Vagina (tissue), 2 donors: Measurements from ENCODE around the gene CHST9. TPM values are rescaled to one million over a fixed set of nuclear protein-coding genes. Genes with fewer than 3 reads are reported as not detected.
A peak's percentile ranks its signal among the peaks of the same experiment; 100 is the strongest.

Source experiments
- DNase-seq, 2 donors: peaks; one replicate each; pipeline ENCODE4 v3.0.0-alpha.2; 2017; ENCODE audit errors: extremely low spot score in 2 of 2
- H3K27ac ChIP-seq: fragments of 200-600 bp; sonication (generic); one replicate; pipeline ENCODE4 v1.5.1; 2019
- H3K27me3 ChIP-seq: fragments of 200-600 bp; sonication (generic); one replicate; pipeline ENCODE4 v1.5.1; 2019
- H3K36me3 ChIP-seq, 2 donors: fragments of 200-600 bp; sonication (generic); one replicate each; pipeline ENCODE4 v1.5.1; 2017 to 2019
- H3K4me1 ChIP-seq: fragments of 200-600 bp; sonication (generic); one replicate; pipeline ENCODE4 v1.5.1; 2019
- H3K4me3 ChIP-seq, 2 donors: fragments of 200-600 bp; sonication (generic); 1 replicate in 1 of 2; 2 replicates in 1 of 2; pipeline ENCODE4 v1.5.1; 2016 to 2019
- H3K9me3 ChIP-seq: fragments of 200-600 bp; sonication (generic); one replicate; pipeline ENCODE4 v1.5.1; 2019
- POLR2A ChIP-seq, 2 donors: fragments of 450-650 bp; IDR thresholded peaks; one replicate each; pipeline ENCODE4 v1.6.1; 2017; ENCODE audit warnings: antibody characterized with exemption in 2 of 2, mild to moderate bottlenecking in 2 of 2, moderate library complexity in 2 of 2
- POLR2AphosphoS5 ChIP-seq, 2 donors: sonication (generic); formaldehyde crosslinking; IDR thresholded peaks; one replicate each; pipeline ENCODE4 v1.9.0; 2017; ENCODE audit warnings: antibody characterized with exemption in 2 of 2, mild to moderate bottlenecking in 2 of 2, low read depth in 1 of 2; ENCODE audit not compliant: insufficient read depth in 1 of 2
- intact Hi-C: fragments of 100-400 bp; cut with DNase I; formaldehyde crosslinking; loops from one replicate; pipeline ENCODE4 v1.15.1; 2023
- total RNA-seq: library from RNA; depleted of rRNA; stranded (reverse); fragments of >200 nt; gene quantifications from one replicate; pipeline ENCODE4 v1.2.3, GENCODE V29; 2016
- TF ChIP-seq, protein P1 (sequence below), 3 experiments: fragments of 450-650 bp in 2 of 3; fragments of 200-600 bp in 1 of 3; sonication (generic) in 1 of 3; IDR thresholded peaks; one replicate each; pipeline ENCODE4 v1.5.1; 2017 to 2019; ENCODE audit warnings: antibody characterized with exemption in 3 of 3, mild to moderate bottlenecking in 2 of 3, moderate library complexity in 2 of 3

The CHST9 gene
- total RNA-seq, 1 donor from 2014 or later: 0.74 TPM

DNA sequence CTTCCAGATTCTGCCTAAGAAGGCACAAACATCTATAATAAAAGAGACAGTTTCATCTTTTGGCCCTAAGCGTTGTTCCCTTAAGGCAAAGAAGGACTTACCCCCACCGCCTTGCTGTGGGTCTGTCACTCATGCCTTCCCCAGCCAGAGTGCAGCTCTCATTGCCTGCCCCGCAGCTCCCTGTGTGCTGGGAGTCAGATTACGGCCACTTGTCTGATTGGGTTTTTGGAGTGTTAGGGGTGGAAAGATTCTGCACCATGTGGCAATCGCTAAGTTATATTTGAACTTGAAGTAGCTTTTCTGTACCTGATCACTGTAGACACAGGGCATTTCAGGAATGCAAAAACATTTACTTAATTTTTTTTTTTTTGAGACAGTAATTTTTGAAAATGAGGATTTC is 319.6 kb downstream of the CHST9 start, which contains the start of gene AQP4:
AQP4 (minus strand) TSS at position 151 of the 400 bp plus-strand sequence; CDS start at position 133, 18 bp downstream.
- TF ChIP-seq POLR2AphosphoS5 (IDR thresholded peaks at IDR 0.05; ENCODE audit: insufficient read depth in 1 of 2, low read depth in 1 of 2) (no peak), POLR2A (IDR thresholded peaks at IDR 0.05) (no peak)
- TF ChIP-seq, protein P1, sequence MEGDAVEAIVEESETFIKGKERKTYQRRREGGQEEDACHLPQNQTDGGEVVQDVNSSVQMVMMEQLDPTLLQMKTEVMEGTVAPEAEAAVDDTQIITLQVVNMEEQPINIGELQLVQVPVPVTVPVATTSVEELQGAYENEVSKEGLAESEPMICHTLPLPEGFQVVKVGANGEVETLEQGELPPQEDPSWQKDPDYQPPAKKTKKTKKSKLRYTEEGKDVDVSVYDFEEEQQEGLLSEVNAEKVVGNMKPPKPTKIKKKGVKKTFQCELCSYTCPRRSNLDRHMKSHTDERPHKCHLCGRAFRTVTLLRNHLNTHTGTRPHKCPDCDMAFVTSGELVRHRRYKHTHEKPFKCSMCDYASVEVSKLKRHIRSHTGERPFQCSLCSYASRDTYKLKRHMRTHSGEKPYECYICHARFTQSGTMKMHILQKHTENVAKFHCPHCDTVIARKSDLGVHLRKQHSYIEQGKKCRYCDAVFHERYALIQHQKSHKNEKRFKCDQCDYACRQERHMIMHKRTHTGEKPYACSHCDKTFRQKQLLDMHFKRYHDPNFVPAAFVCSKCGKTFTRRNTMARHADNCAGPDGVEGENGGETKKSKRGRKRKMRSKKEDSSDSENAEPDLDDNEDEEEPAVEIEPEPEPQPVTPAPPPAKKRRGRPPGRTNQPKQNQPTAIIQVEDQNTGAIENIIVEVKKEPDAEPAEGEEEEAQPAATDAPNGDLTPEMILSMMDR (IDR thresholded peaks at IDR 0.05): no peak
- peaks cover 12% of the 10 kb centered on the region for H3K4me1 ChIP-seq
- no peaks in the 10 kb centered on the region for H3K36me3 ChIP-seq
- DNase-seq: no peak
- H3K9me3 ChIP-seq: no peaks in the 10 kb centered on the region
- H3K4me3 ChIP-seq: no peak within 1 kb of the TSS
- H3K27me3 ChIP-seq: no peaks in the 10 kb centered on the region
- intact Hi-C loops: no loop called here
- H3K27ac ChIP-seq: no peak within 1 kb of the TSS

DNA sequence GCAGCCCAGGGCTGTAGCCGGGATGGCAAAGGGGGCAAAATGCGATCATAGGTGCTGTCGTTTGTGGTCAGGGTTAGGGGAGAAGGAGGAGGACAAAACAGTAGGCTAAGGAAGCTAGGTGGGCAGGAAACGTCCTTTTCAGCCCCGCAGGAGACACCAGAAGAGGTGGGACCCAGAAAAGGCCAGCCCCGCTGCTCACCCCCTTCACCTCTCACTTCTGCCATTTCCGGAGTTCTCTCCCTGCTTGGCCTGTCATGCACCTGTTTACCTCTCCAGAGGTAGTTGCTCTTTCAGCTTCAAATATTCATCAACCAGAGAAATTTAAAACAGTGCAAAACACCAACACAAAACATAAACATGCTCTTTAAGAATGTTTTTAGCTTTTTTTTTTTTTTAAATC is 320.4 kb downstream of the CHST9 start:
- no peaks in the 10 kb centered on the region for H3K9me3 ChIP-seq
- intact Hi-C loops: no loop called here
- no peak for TF ChIP-seq POLR2A (IDR thresholded peaks at IDR 0.05)
- TF ChIP-seq POLR2AphosphoS5 (IDR thresholded peaks at IDR 0.05; ENCODE audit: insufficient read depth in 1 of 2, low read depth in 1 of 2): no peak
- TF ChIP-seq, protein P1 (IDR thresholded peaks at IDR 0.05): no peak

DNA sequence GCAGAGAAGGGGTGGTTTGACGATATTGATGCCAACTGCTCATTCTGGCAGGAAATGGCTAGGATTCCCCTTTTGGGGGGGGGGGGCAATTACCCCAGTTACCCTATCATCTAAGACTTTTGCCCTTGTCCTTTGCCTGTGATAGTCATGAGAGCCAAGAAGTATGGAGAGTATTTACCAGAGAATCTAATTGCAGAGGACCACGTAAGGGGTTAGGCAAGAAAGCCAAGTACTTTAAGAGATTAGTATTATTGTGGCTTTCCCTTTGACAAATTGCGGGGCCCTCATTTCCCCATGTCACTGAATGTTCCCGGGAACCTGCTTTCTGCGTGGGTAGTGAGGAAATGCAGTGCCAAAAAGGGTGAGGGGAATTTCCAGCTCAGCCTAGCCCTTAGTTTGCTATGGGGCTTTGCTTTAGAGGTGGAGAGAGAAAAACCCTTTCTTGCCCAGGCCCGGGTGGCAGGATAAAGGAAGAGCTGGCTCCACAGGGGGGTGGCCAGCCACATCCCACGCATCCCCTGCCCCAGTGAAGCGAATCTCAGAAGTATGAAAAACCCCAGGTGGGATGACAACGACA is 321.1 kb downstream of the CHST9 start:
- Histone ChIP-seq H3K4me1 (peaks cover 12% of the 10 kb centered on the region), H3K27ac (no peak overlapping the region), H3K9me3 (no peaks in the 10 kb centered on the region), H3K36me3 (no peaks in the 10 kb centered on the region), H3K27me3 (no peaks in the 10 kb centered on the region), H3K4me3 (no peak overlapping the region)
- DNase-seq: no peak
- TF ChIP-seq, protein P1 (IDR thresholded peaks at IDR 0.05): no peak
- no peak for TF ChIP-seq POLR2A (IDR thresholded peaks at IDR 0.05)
- no peak for TF ChIP-seq POLR2AphosphoS5 (IDR thresholded peaks at IDR 0.05; ENCODE audit: insufficient read depth in 1 of 2, low read depth in 1 of 2)
- intact Hi-C loops: no loop called here

More for the DNA sequence above, 320.4 kb downstream of the CHST9 start:
- Histone ChIP-seq H3K4me1 (peaks cover 12% of the 10 kb centered on the region), H3K27ac (no peak overlapping the region), H3K4me3 (no peak overlapping the region), H3K36me3 (no peaks in the 10 kb centered on the region), H3K27me3 (no peaks in the 10 kb centered on the region)
- DNase-seq: no peak

DNA sequence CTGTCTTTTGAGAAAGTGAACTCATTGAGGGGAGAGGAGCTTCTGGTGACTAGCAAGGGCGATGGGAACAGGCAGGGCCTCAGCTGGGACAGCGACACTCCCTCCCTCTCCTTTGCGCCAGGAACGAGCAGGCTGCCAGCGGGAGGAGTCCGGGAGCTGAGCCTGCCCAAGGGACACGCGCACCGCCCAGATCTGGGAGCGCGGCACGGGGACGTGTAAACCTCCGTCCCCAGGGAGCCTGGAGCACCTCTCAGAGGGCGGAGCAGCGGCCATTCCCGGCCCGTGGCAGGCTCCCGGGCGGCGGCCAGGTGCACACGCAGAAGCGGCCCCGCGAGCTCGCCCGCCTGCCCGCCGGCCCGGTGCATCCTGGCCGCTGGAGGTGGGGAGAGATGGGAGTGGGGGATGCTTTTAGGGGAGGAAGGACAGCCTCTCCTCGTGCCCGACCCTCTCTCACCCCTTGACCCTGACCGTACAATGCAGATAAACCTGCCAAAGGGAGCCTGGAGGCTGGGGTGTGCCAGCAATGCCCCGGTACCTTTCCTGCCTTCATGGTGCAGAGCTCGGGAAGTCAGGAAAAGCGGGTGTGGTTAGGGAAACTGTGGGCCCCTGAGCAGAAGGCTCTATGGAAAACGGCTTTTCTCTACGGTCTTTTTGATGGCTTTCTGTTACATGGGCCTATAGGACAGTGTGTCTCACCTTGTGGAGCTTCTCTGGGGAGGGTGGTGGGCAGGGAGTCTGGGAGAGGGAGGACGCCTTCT is 321.8 kb downstream of the CHST9 start:
- Histone ChIP-seq H3K4me1 (peaks cover 12% of the 10 kb centered on the region), H3K36me3 (no peaks in the 10 kb centered on the region), H3K27me3 (no peaks in the 10 kb centered on the region), H3K9me3 (no peaks in the 10 kb centered on the region), H3K4me3 (peak overlapping the region; percentile 39 to 44), H3K27ac (no peak overlapping the region)
- TF ChIP-seq POLR2A (IDR thresholded peaks at IDR 0.05) (no peak), POLR2AphosphoS5 (IDR thresholded peaks at IDR 0.05; ENCODE audit: insufficient read depth in 1 of 2, low read depth in 1 of 2) (no peak)
- TF ChIP-seq, protein P1 (IDR thresholded peaks at IDR 0.05): no peak
- intact Hi-C loops: no loop called here
- DNase-seq: no peak

DNA sequence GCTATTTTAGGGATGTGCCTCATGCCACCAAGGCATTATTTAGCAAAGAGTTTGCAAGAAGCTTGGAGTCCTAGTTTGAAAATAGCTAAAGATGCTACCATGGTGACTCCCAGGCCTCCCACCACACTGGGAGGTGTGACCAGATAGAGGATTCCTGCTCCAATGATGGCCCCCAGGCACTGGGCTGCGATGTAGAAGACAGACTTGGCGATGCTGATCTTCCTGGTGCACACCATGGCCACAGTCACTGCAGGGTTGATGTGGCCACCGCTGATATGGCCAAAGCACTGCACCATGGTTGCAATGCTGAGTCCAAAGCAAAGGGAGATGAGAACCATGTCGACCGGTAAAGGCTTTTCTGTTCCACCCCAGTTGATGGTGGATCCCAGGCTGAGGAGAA is 323.0 kb downstream of the CHST9 start:
- Histone ChIP-seq H3K4me3 (no peak overlapping the region), H3K9me3 (no peaks in the 10 kb centered on the region), H3K36me3 (no peaks in the 10 kb centered on the region), H3K27me3 (no peaks in the 10 kb centered on the region), H3K4me1 (peaks cover 12% of the 10 kb centered on the region), H3K27ac (no peak overlapping the region)
- intact Hi-C loops: no loop called here
- no peak for DNase-seq
- TF ChIP-seq POLR2AphosphoS5 (IDR thresholded peaks at IDR 0.05; ENCODE audit: insufficient read depth in 1 of 2, low read depth in 1 of 2) (no peak), POLR2A (IDR thresholded peaks at IDR 0.05) (no peak)
- TF ChIP-seq, protein P1 (IDR thresholded peaks at IDR 0.05): no peak
